T-helper 9 cell (primary cell): Measurements from ENCODE around the gene SRPK2.
A peak's percentile ranks its signal among the peaks of the same experiment; 100 is the strongest.
"Not testable (repeated sequence)": the region's sequence is repeated elsewhere in the genome, so short reads cannot be mapped to it uniquely, and the experiment has no call there.

Experiments
- DNase-seq: peaks from one replicate; pipeline ENCODE4 v3.0.0-alpha.2; 2020
- total RNA-seq, 2 donors: gene quantifications; one replicate each; lab custom pipeline; 2026; lab: John Stamatoyannopoulos, UW

Gene SRPK2
- total RNA-seq: 59.4 to 67.2 reads per million in 2 donors

DNA sequence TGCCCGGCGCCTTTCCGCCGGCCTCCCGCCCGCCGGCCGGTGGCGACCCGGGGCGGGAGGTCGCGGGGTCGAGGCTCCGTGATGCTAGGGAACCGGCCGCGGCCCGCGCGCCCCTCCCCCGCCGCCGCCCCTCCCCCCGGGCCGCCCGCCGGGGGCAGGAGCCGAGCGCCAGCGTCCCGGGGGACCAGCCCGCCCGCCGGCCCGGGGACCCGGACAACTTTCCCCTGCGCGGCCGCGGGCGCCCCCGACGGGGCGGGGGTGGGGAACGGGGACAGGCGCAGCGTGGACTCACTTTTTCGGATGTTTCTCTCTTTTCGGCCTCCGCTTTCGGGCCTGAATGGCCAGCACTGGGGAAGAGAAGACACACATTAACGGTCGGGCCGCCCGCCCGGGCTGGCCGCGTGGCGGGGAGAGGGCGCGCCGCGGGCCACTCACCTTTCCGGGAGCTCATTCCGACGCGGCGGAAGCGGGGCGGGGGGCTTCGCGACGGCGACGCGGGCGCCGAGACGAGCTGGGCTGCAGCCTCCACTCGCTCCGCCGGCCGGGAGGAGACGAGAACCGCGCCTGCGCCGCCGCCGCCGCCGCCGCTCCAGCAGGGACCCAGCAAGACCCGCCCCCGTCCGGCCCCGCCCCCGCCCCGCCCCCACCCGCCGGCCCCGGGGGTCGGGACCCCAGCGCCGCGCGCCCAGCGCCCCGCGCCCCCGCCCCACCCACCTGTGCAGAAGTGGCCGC is at the start of gene SRPK2:
Gene SRPK2 (minus strand): TSS at position 566 of the 732 bp plus-strand sequence.
- peak; percentile 64 for DNase-seq

DNA sequence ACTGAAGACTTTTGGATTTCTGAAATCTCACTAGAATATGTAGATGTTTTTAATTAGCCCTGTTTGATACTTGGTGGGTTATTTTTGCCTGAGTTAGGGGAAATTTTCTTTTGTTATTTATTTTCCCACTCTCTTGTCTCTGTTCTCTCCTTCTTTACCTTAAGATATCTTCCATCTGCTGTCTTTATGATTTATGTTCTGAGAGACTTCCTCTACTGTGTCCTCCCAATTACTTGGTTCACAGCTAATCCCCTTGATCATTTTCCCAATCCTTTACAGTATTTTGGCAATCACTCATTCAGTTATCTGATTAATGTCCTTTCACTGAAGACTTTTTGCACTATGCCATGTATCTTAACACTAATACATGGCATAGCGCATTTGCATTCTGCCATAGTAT is 49.5 kb upstream of the SRPK2 start:
- DNase-seq: no peak

DNA sequence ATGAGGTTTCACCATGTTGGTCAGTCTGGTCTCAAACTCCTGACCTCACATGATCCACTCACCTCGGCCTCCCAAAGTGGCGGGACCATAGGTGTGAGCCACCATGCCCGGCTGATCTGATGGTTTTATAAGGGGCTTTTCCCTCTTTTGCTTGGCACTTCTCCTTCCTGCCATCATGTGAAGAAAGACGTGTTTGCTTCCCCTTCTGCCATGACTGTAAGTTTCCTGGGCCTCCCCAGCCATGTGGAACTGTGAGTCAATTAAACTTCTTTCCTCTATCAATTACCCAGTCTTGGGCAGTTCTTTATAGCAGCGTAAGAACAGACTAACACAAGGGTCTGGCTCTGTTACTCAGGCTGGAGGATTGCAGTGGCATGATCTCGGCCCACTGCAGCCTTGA is 48.6 kb upstream of the SRPK2 start:
- not testable (repeated sequence) for DNase-seq

GRCh38 chr7:105429746-105430612 is 41.3 kb upstream of the SRPK2 start:
- DNase-seq: peak; percentile 32

GRCh38 chr7:105426606-105427146 is 38.0 kb upstream of the SRPK2 start:
- no peak for DNase-seq

GRCh38 chr7:105423987-105424386 is 35.3 kb upstream of the SRPK2 start:
- no peak for DNase-seq

DNA sequence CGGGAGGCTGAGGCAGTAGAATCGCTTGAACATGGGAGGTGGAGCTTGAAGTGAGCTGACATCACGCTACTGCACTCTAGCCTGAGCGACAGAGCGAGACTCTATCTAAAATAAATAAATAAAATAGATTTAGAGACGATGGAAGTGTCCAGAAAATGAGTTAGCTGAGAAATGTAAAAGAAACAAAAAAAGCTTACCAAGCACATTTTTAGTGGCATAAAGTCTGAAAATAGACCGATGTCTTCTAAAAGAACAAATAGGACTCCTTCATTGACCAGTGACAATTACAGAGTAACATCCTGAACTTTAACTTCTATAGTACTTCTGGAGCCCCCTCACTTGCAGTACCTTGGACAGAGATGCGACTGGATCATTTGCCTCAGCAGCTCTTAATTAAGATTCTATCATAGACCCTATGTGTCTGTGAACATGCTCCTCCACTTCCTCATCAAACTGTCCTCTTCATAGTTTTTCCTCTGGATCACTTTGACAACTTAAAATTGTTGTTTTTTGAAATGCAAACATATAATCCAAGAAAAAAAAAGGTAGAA is 25.2 kb upstream of the SRPK2 start:
- DNase-seq: no peak

DNA sequence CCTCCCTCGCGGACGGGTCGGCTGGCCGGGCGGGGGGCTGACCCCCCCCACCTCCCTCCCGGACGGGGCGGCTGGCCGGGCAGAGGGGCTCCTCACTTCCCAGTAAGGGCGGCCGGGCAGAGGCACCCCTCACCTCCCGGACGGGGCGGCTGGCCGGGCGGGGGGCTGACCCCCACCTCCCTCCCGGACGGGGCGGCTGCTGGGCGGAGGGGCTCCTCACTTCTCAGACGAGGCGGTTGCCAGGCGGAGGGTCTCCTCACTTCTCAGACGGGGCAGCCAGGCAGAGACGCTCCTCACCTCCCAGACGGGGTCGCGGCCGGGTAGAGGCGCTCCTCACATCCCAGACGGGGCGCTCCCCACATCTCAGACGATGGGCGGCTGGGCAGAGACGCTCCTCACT is 22.1 kb upstream of the SRPK2 start:
- not testable (repeated sequence) for DNase-seq

DNA sequence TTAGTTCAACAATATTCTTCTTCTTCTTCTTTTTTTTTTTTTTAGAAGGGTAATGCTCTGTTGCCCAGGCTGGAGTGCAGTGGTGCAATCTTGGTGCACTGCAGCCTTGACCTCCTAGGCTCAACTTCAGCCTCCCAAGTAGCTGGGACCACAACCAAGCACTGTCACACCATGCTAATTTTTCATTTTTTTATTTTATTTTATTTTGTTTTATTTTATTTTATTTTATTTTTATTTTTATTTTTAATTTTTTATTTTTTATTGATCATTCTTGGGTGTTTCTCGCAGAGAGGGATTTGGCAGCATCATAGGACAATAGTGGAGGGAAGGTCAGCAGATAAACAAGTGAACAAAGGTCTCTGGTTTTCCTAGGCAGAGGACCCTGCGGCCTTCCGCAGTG is 21.1 kb upstream of the SRPK2 start:
- not testable (repeated sequence) for DNase-seq

DNA sequence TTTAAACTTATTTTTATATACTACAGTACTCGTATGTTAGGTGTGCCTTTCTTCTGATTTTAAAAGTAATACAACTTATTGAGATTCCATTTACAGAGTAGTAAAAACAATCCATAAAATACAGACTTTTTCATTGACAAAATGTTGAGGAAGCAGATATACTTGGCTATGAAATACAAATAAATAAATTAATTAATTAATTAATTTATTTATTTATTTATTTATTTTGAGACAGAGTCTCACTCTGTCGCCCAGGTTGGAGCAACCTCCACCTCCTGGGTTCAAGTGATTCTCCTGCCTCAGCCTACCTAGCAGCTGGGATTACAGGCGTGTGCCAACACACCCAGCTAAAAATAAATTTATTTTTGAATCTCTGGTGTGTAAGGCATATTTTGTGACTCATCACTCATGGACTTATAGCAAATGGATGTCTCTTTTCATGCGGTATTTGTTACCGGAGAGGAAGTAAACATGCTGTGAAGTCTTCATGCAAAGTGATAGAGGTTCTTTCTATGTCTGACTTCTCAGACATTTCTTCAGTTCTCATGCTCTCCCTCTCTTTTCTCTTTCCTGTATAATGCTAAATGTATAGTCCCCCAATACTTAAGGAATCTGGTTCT is 20.2 kb upstream of the SRPK2 start:
- DNase-seq: no peak

DNA sequence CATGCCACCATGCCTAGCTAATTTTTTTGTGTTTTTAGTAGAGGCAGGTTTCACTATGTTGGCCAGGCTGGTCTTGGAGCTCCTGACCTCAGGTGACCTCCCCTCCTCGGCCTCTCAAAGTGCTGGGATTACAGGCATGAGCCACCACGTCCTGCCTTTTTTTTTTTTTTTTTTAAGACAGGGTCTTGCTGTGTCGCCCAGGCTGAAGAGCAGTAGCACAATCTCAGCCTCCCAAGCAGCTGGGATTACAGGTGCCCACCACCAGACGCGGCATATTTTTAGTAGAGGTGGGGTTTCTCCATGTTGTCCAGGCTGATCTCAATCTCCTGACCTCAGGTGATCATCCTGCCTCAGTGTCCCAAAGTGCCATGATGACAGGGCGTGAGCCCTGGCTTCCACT is 14.4 kb upstream of the SRPK2 start:
- no peak for DNase-seq

DNA sequence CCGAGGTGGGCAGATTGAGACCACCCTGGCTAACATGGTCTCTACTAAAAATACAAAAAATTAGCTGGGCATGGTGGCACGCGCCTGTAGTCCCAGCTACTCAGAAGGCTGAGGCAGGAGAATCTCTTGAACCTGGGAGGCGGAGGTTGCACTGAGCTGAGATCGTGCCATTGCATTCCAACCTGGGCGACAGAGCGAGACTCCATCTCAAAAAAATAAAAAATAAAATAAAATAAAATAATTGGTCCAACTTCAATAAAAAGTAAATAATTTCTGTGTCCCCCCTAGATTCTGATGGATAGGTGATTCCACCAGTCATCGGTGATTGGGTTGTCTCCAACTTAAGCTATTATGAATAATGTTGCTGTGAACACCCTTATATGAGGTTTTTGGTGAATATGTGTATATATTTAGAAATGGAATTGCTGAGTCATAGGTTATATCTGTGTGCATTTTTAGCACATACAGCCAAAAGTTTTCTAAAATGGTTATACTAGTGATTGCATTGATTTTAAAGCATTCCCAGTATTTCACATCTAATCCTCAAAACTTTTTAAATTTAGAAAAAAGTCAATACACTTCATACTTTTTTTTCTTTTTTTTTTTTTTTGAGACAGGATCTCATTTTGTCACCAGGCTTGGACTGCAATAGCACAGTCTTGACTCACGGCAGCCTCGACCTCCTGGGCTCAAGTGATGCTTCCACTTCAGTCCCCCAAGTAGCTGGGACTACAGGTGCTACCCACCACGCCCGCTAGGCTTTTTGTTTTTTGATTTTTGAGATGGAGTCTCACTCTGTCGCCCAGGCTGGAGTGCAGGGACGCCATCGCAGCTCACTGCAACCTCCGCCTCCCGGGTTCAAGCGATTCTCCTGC is 13.7 kb upstream of the SRPK2 start:
- no peak for DNase-seq

- no peak for DNase-seq
These were observed 10.5 kb upstream of the SRPK2 start for GRCh38 chr7:105399043-105399725.

GRCh38 chr7:105396566-105396965 is 7.8 kb upstream of the SRPK2 start:
- DNase-seq: no peak

GRCh38 chr7:105391429-105391828 is 2.7 kb upstream of the SRPK2 start:
- DNase-seq: no peak

DNA sequence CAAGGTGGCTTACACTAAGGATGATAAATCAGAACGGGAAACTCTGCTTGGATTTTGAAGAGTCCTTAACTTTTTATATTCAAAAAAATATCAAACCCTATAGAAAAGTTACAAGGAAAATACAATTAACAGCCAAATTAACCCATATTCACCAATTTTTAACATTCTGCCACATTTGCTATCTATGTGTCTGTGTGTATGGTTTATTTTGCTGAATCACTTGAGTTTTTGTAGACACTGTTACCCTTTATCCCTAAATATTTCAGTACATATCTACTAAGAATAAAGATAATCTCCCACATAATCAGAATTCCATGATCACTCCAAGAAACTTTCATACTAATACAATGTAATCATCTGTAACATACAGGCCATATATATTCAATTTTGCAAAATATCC is 1.2 kb upstream of the SRPK2 start:
- DNase-seq: no peak

DNA sequence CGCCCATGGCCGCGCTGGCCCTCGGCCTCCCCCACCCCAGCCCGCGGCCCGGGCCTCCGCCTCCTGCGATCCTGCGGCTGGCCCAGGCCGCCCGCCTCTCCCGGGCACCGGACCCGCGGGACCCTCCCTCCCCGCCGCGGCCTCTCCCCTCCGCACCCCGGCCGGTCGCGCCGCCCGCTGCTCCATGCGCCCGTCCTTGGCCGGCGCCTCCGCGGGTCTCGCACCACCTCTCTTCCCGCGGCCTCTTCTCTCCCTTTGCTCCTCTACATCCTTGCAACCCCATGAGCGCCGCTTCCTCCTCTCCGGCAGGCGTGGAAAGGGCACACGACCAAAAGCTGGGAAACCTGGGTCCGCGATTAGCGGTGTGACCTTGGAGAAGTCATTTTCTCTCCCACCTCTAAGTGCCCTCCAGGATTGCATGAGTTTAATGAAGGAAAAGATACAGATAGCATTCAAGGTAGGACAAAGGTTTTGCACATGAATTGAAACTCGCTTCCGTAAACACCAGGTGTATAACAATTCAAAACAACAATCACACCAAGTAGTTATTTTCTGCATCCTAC is 448 bp upstream of the SRPK2 start:
- peak; percentile 19 for DNase-seq

- DNase-seq: peak; percentile 36
These were observed 989 bp downstream of the SRPK2 start for GRCh38 chr7:105387508-105388355.

DNA sequence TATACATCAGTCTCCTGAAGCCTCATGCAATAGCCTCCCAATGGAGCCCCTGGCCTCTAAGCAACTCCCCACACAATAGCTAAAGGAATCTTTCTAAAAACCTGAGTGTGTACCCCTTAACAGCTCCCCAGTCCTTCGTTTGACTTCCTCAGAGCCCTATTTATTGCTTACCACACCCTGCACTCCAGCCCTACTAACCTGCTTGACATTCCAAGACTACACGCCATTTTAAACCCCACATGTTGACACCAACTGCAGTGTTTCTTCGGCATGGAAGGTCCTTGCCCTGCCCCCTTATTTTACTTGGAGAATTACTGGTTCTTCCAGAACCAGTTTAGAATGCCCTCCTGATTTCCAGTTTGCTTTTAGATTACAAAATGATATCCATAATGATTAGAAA is 10.8 kb downstream of the SRPK2 start:
- DNase-seq: no peak
